HG03095 (cell line): ENCODE data around the gene RAD23B.
A peak's percentile ranks its signal among the peaks of the same experiment; 100 is the strongest.

Experiments
- ATAC-seq: cut with Tn5 transposase; IDR thresholded peaks from one replicate; pipeline ENCODE4 v1.9.1; 2021; ENCODE audit warnings: moderate library complexity; ENCODE audit not compliant: unreplicated experiment

RAD23B gene

GRCh38 chr9:107266624-107267368, 16.3 kb upstream of the RAD23B start:
- ATAC-seq, result no peak

GRCh38 chr9:107268560-107268959, 14.5 kb upstream of the RAD23B start:
- no peak for ATAC-seq

GRCh38 chr9:107269254-107269653, 13.8 kb upstream of the RAD23B start:
- ATAC-seq, result no peak

GRCh38 chr9:107269681-107270080, 13.4 kb upstream of the RAD23B start:
- no peak for ATAC-seq

GRCh38 chr9:107270082-107270481, 13.0 kb upstream of the RAD23B start:
- ATAC-seq, result no peak

GRCh38 chr9:107270580-107270979, 12.5 kb upstream of the RAD23B start:
- ATAC-seq, result no peak

- no peak for ATAC-seq
Observed at GRCh38 chr9:107273634-107274033, 9.4 kb upstream of the RAD23B start.

GRCh38 chr9:107274096-107274495, 9.0 kb upstream of the RAD23B start:
- ATAC-seq, result no peak

- ATAC-seq, result no peak
Observed at GRCh38 chr9:107274953-107275422, 8.1 kb upstream of the RAD23B start.

- no peak for ATAC-seq
Observed at GRCh38 chr9:107275530-107275929, 7.5 kb upstream of the RAD23B start.

GRCh38 chr9:107276966-107277710, 5.9 kb upstream of the RAD23B start:
- no peak for ATAC-seq

GRCh38 chr9:107277801-107278200, 5.3 kb upstream of the RAD23B start:
- ATAC-seq, result no peak

GRCh38 chr9:107279086-107279485, 4.0 kb upstream of the RAD23B start:
- no peak for ATAC-seq

- no peak for ATAC-seq
Observed at GRCh38 chr9:107280543-107280942, 2.5 kb upstream of the RAD23B start.

GRCh38 chr9:107281184-107281583, 1.9 kb upstream of the RAD23B start:
- ATAC-seq, result no peak

- ATAC-seq, result no peak
Observed at GRCh38 chr9:107281922-107282667, 984 bp upstream of the RAD23B start.

GRCh38 chr9:107283623-107284616, 841 bp downstream of the RAD23B start:
- peak; percentile 41 for ATAC-seq

- ATAC-seq, result no peak
Observed at GRCh38 chr9:107284636-107285035, 1.6 kb downstream of the RAD23B start.

GRCh38 chr9:107285286-107285685, 2.2 kb downstream of the RAD23B start:
- ATAC-seq, result no peak

GRCh38 chr9:107286057-107286456, 3.0 kb downstream of the RAD23B start:
- ATAC-seq, result no peak
